HG03108 (cell line): ENCODE data around the gene KCNJ12.
"Not testable (repeated sequence)": the region's sequence is repeated elsewhere in the genome, so short reads cannot be mapped to it uniquely, and the experiment has no call there.

ENCODE experiments used
- ATAC-seq: cut with Tn5 transposase; IDR thresholded peaks from one replicate; pipeline ENCODE4 v1.9.1; 2021; ENCODE audit warnings: moderate library complexity; ENCODE audit not compliant: unreplicated experiment

KCNJ12 gene

GRCh38 chr17:21404956-21405731 lies 29.0 kb downstream of the KCNJ12 start:
- not testable (repeated sequence) for ATAC-seq

GRCh38 chr17:21405904-21406400 lies 29.8 kb downstream of the KCNJ12 start:
- not testable (repeated sequence) for ATAC-seq

GRCh38 chr17:21406616-21407404 lies 30.7 kb downstream of the KCNJ12 start:
- ATAC-seq = not testable (repeated sequence)

- not testable (repeated sequence) for ATAC-seq
These were observed 31.6 kb downstream of the KCNJ12 start for GRCh38 chr17:21407752-21408151.

- ATAC-seq = not testable (repeated sequence)
These were observed 32.1 kb downstream of the KCNJ12 start for GRCh38 chr17:21408224-21408623.

- ATAC-seq = not testable (repeated sequence)
These were observed 32.7 kb downstream of the KCNJ12 start for GRCh38 chr17:21408766-21409300.

- ATAC-seq = not testable (repeated sequence)
These were observed 33.2 kb downstream of the KCNJ12 start for GRCh38 chr17:21409388-21409787.

- not testable (repeated sequence) for ATAC-seq
These were observed 33.8 kb downstream of the KCNJ12 start for GRCh38 chr17:21409971-21410370.

- ATAC-seq = not testable (repeated sequence)
These were observed 34.2 kb downstream of the KCNJ12 start for GRCh38 chr17:21410371-21410770.

GRCh38 chr17:21410906-21411678 lies 34.9 kb downstream of the KCNJ12 start:
- not testable (repeated sequence) for ATAC-seq

- ATAC-seq = not testable (repeated sequence)
These were observed 35.6 kb downstream of the KCNJ12 start for GRCh38 chr17:21411679-21412205.

GRCh38 chr17:21412207-21412681 lies 36.1 kb downstream of the KCNJ12 start:
- not testable (repeated sequence) for ATAC-seq

GRCh38 chr17:21413570-21414279 lies 37.6 kb downstream of the KCNJ12 start:
- ATAC-seq = not testable (repeated sequence)

- ATAC-seq = not testable (repeated sequence)
These were observed 38.5 kb downstream of the KCNJ12 start for GRCh38 chr17:21414616-21415015.

GRCh38 chr17:21415166-21415990 lies 39.2 kb downstream of the KCNJ12 start:
- not testable (repeated sequence) for ATAC-seq

- ATAC-seq = not testable (repeated sequence)
These were observed 40.4 kb downstream of the KCNJ12 start for GRCh38 chr17:21416471-21416981.

GRCh38 chr17:21417349-21417748 lies 41.2 kb downstream of the KCNJ12 start:
- not testable (repeated sequence) for ATAC-seq

GRCh38 chr17:21417921-21418320 lies 41.8 kb downstream of the KCNJ12 start:
- ATAC-seq = no peak
